HG02840 (cell line): ENCODE results near the gene IFIT2.
"Not testable (repeated sequence)": the region's sequence is repeated elsewhere in the genome, so short reads cannot be mapped to it uniquely, and the experiment has no call there.

Experiments used
- ATAC-seq: cut with Tn5 transposase; IDR thresholded peaks from one replicate; pipeline ENCODE4 v1.9.1; 2021; ENCODE audit warnings: mild to moderate bottlenecking, moderate library complexity, moderate number of reproducible peaks; ENCODE audit not compliant: unreplicated experiment, low FRiP score

Gene IFIT2, protein sequence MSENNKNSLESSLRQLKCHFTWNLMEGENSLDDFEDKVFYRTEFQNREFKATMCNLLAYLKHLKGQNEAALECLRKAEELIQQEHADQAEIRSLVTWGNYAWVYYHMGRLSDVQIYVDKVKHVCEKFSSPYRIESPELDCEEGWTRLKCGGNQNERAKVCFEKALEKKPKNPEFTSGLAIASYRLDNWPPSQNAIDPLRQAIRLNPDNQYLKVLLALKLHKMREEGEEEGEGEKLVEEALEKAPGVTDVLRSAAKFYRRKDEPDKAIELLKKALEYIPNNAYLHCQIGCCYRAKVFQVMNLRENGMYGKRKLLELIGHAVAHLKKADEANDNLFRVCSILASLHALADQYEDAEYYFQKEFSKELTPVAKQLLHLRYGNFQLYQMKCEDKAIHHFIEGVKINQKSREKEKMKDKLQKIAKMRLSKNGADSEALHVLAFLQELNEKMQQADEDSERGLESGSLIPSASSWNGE

DNA sequence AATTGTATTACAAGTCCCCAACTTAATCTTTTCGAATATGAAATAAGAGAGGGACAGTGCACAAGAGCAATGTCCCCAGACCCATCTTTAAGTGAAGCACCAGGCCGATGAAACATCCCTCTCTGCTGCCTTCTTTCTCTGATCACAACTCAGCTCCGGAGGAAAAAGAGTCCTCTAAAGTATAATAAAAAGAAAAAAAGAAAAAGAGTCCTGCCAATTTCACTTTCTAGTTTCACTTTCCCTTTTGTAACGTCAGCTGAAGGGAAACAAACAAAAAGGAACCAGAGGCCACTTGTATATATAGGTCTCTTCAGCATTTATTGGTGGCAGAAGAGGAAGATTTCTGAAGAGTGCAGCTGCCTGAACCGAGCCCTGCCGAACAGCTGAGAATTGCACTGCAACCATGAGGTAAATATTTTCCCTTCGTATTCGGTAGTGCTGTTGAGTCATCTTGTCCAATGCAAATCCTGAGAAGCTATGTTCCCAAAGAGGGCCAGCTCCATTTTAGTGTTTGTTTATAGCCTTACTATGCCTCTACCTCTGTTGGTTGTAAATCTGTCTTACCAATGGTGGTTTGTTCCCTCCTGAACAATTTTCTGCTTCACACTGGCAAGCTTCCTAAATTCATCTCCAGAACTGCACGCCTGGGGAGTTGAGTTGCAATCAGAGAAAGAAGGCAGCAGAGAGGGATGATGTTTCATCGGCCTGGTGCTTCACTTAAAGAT is at the start of gene IFIT2:
IFIT2 (plus strand) TSS at position 326 of the 725 bp plus-strand sequence; CDS start at position 404, 78 bp downstream.
- ATAC-seq: peak; percentile 62

DNA sequence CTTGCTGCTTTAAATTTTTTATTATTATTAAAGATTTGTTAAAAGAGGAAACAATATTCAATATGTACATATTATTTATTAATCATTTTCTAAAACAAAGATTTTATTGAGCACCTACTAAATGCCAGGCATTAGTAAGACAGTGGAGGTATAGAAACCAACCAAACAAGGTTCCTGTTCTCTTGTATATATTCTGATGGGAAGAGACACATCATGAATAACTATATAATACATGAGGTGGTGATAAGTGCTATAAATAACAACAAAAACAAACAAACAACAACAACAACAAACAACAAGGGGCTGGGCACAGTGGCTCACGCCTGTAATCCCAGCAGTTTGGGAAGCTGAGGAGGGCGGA is 49.6 kb upstream of the IFIT2 start:
- ATAC-seq: no peak

DNA sequence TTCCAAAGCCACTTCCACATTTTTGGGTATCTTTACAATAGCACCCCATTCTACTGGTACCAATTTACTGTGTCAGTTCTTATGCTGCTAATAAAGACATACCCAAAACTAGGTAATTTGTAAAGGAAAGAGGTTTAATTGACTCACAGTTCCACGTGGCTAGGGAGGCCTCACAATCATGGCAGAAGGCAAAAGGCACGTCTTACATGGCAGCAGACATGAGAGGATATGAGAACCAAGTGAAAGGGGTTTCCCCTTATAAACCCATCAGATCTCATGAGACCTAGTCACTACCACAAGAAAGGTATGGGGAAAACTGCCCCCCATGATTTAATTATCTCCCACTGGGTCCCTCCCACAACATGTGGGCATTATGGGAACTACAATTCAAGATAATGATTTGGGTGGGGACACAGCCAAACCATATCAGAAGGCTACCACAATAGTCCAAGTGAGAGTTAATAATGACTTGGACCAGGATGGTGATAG is 46.7 kb upstream of the IFIT2 start:
- not testable (repeated sequence) for ATAC-seq

DNA sequence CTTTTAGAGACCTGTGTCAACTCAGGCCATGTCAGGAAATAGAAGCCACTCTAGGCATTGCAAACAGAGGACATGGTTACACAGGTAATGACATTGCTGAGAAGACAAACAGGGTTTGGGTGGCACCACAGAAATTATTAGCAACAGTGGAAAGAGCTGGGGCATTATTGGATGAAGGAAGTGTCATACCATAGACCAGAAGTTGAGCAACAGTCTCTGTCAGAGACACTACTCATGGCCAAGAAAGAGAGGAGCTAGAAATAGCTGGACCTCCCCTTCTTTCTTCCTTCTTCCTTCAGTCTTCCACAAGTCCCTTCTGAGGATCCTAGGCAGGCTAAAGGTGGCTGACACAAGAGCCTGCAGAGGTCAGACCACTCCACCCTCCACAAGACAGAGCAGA is 46.1 kb upstream of the IFIT2 start:
- no peak for ATAC-seq

DNA sequence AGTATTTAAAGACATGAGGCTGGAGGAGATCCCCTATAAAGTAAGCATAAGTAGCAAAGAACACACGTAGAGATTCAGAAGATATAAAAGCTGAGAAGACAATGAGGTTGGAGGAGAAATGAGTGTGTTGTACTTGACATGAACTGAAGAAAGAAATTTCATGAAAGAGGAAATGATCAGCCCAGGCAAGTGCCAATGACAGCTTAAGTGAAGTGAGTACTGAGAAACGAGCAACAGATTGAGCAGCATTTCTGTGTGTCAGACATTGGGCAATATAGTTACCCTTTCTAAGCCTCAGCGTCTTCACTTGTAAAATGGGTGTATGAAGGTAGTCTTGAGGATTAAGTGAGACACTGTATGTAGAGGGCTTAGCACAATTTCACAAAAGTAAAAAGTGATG is 45.5 kb upstream of the IFIT2 start:
- ATAC-seq: no peak

DNA sequence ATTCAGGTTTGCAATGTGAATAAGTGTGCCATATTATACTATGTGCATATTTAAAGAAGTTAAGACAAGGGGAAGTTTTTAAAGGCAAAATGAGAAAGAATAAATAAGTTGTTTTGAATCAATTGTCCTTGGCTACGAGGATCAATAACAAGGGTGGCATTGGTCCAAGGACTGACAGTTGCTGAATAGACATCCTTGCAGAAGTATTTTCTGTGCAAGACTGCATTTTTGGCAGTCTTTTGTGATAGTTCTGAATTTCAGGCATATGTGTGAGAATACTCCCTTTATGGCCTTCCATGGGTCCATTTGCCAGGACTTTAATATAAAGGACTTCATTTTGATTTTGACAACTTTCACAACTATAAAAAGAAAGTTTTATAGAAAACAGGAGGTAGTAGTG is 44.9 kb upstream of the IFIT2 start:
- no peak for ATAC-seq

DNA sequence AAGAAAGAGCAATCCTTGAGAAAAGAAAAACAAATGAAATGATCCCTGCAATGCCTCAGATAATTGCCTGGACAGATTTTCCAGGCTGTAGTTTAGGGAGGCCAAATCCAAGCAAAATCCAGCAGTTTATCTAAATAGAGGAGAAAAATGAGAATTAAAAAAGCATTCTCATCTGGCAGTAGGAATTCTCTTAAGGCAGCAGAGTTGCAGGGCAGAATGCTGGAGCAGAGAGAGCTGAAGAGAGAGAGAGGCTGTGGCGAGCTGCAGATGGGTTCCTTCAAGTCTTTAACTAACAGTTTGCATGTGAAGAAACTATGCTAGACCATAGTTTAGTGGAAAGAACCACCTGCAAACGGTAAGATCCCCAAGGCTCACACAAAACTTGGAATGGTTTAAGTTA is 44.3 kb upstream of the IFIT2 start:
- ATAC-seq: no peak

DNA sequence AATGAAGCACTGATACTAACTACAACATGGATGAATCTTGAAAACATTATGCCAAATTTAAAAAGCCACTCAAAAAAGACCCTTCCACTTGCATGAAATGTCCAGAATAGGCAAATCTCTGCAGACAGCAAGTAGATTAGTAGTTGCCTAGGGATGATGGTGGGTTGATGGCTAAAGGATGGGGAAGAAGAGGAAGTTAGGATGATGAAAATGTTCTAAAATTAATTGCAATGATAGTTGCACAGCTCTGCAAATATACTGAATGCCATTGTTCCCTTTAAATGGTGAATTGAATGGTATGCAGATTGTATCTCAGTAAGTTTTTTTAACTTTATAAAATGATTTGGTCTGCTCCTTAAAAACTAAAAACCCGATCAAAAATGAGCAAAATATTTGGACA is 43.0 kb upstream of the IFIT2 start:
- ATAC-seq: no peak

DNA sequence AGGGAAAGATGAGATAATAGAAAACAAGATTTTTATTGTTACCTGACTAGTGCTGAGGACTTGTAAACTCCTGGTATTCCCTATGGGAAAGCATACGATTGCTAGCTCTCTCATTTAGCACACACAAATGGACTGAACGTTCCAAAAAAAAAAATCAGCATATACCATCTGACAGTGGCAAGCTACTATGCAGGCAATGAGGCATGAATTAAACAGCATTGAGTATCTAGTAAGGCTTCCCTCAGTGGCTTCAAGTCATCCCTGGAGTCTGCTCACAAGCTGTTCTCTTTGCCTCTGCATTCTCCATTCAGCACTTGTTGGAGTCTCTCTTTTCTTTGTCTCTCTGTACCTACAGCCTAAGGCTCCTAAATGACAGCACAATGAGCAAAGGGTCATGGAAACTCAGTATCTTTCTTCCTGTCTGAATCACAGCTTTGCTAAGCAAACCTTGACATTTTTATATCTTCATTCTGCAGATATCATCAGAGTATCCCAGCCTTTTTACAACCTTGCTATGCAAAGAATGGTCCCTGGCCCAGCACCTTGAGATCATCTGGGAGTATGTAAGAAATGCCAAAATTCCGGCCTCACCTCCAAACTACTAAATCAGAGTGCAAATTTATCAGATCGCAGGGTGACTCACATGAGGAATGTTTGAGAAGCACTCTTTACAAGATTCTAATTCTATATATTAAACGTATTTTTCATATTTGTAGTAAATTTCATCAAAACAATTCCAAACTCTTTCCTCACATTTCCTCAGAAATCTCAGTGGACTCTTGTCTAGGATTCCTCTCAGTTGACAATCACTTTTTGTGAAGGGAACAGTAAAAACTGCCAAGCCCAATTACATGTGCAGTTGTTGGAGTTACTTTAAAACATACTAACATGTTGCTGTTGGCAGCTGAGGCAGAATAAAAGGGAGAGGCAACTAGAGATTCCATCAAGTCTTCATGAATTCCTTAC is 39.5 kb upstream of the IFIT2 start:
- no peak for ATAC-seq

DNA sequence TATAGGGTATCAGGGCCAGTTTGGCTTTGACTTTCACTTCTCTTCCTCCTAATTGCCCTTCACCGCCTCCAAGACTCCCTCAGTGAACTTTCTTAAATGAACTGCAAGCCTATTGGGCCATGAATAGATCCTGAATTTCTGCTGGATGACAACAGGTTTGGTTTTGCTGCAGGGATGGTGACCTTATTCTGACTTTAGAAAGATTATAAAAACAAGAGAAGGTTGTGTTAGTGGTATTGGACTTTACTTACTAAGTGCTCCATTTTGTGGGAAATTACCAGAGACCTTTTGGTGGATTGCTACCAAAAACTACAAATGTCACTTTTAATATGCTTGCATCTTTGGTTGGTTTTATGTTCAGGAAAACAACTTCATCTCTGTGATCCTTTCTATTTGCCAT is 38.8 kb upstream of the IFIT2 start:
- no peak for ATAC-seq

DNA sequence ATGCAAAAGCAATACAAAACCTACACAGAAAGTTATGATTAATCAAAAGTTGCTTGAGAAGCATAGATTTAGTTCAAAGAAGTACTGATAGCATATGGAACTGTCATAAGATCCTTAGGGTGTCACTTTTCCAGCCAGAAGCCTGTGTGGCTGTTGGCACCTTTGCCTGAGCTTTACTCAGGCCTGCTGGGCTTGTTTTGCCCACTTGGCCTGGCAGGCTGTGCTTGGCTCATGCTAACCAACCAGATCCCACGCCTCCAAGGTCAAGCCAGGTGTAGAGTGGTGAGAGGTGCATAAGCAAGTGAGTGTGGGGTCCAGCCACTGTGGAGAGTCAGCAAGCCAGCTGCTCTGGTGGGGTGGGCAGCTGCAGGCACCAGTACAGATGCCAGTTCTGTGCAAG is 38.3 kb upstream of the IFIT2 start:
- no peak for ATAC-seq

DNA sequence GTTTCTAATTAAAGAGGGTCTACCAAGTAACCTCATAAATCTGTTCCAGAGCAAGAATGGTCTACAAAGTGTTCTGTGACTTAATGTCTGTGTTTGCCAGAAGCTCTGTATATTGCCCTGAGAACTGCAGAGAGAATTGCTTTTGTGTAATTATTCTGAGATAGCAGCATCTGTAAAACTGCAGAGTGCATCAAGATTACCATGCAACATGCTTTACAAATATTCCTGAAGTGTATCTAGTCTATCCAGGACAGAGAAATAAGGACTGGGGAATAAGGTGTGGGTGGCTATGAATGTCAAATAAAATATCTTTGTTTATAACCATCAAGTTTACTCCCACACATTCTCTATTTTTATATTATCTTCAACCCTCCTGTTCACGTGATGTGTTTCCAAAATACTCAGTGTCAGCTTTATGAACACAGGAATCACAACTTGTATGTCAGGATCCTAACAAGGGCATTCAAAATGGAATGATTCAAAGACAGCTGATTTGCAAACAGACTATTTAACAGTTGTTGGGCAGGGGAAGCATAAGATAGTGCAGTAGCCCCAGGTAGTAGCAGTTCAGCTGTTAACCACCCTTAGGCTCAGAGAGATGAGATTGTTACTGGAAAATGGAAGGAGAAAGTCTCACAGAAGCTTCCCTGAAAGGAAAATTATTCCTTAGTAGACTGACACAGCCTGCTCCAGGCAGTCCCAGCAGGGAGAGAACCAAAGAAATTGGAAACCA is 35.0 kb upstream of the IFIT2 start:
- no peak for ATAC-seq

DNA sequence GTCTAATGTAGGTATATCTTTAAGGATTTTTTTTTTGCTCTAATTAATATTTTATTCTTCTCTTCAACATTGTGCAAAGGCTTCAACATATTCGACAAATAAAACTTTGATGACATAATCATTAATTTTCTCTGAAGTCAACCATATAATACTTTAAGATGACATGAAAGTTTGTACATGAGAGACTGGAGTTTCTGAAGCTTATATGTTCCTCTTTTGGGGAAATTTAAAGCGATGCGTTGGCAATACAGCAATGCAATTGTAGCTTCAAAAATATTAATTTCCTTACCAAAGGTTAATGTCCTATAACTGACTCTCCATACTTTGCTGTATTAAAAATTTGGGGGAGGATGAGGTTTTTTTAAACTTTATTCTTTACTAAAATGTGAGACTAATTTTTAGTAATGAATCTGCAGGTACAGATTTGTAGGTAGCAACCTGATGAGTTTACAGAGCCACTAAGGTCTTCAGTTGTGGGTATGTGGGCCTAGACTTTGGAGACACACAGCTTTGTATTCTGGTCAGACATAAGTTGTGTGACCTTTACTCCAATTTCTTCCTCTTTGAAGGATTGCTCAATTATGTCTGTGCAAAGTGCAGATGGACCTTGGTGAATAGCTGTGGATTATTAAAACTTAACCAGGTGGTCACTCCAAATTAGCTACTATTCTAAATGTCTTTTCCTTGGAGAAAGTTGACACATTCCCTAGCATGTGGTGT is 32.3 kb upstream of the IFIT2 start:
- no peak for ATAC-seq

DNA sequence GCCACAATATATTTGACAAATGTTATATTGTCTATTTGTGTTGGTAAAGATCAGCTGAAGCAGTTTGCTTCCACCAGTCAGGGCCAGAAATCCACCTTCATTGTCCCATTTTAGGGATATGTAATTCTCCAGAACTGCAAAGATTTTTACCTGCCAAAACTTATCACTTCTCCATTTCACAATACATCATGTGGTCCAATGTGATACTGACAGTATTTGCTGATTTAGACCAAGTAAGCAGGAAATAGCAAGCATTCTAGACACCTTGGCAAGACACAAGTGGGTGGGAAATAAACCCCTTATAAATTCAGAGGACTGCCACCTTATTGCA is 31.7 kb upstream of the IFIT2 start:
- no peak for ATAC-seq

DNA sequence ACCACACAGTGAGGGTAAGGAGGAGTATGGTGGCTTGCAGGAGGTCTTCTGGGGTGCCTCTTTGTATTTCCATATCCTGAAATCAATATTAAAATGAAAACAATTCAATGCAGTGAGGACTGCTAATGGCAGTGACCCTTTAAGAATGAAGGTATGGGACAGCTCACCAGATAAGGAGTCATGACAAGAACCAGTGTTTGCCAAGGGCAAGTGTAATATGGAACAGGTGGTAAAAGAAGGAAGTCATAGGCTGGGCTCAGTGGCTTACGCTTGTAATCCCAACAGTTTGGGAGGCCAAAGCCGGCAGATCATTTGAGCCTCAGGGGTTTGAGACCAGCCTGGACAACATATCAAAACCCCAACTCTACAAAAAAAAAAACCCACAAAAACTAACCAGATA is 30.3 kb upstream of the IFIT2 start:
- ATAC-seq: no peak

DNA sequence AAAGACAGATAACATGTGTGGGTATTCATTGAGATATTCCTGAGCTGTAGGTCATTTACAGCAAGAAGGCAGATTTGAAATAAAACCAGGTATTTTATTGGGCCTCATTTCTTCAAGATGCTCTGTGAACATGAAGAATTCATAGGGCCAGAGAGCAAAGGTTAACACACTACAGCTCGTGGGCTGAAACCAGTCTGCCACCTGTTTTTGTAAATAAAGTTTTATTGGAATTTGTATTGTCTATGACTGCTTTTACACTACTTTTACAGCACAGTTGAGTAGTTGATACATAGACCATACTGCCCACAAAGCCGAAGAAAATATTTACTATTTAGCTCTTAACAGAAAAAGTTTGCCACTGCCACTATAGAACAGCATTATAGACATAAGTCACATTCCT is 28.2 kb upstream of the IFIT2 start:
- ATAC-seq: no peak

DNA sequence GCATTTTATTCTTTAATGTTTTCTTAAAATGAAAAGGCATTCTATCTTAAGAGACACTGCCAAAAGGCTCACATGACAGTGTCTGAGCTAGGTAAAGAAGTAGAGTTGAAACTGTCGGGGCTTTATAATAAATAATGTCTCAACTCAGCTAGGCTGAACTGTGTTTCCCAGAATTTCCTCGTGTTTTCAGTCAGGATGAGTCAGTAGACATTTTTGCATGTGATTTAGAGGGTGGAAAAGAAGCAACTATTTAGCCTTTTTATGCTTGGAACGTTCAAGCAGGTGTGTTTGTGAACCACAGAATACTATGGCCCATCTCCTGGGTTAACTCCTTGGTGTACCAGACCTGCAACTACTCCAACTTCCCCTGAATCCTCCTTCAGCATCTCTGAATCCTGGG is 26.9 kb upstream of the IFIT2 start:
- ATAC-seq: no peak

DNA sequence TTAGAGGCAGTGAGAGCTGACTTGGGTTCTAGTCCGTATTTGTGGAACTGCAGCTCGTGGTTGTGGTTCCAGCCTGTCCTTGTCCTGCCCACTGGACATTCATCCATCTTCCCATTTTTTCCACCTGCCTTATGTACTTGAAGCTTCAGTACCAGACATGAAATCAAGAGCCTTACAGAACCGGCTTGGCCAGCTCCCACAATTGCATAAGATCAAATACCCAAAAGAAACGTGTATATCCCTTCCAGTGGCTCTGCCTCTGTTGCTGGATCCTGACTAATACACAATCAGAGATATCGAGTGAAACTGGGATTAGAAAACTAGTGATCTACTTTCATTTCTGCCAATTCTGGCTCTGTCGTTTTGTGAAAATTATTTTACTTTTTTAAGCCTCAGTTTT is 26.5 kb upstream of the IFIT2 start:
- ATAC-seq: no peak

DNA sequence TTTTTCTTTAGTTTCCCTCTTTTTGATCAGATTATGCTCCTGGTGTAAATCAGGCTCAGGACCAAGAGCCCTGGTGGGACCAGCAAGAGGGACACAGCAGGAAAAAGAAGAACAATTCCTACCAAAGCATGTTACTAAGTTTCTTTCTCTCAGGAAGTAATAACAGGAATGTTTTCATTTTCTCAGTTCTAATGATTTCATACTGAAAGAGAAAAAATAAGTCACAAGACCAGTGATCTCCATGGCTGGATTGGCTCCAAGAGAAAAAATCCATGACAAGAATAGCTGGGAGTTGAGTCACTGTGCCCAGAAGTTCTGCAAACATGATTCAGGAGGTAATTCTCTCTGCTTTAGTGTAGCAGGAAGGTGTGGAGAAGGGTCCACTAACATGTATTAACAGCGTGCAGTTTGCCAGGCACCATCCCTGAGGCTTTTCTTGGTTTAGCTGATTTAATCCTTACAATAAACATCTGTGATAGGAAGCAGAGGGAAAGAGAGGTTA is 23.8 kb upstream of the IFIT2 start:
- no peak for ATAC-seq
